DOHH2 (cell line): ENCODE measurements around the gene ATP13A3.

ENCODE experiments used
- CTCF ChIP-seq: fragments of 200-600 bp; sonication (generic); IDR thresholded peaks from one replicate; pipeline ENCODE4 v1.5.1; 2014; ENCODE audit warnings: antibody characterized with exemption, mild to moderate bottlenecking, low read depth, low read length; ENCODE audit not compliant: poor library complexity, severe bottlenecking
- EZH2phosphoT487 ChIP-seq: fragments of 200-600 bp; sonication (generic); IDR thresholded peaks from 2 replicates; pipeline ENCODE4 v1.6.1; 2017; ENCODE audit warnings: borderline replicate concordance, mild to moderate bottlenecking, antibody characterized with exemption, low read length, moderate library complexity, mixed read lengths

- TF ChIP-seq CTCF (no peak), EZH2phosphoT487 (no peak)
These were observed 46.8 kb downstream of the ATP13A3 start for GRCh38 chr3:194439881-194440550.
